Activated naive CD4-positive, alpha-beta T cell treated with anti-CD3 and anti-CD28 coated beads for 36 hours (primary cell): ENCODE results near the gene GSTM3. TPM values are rescaled to one million over a fixed set of nuclear protein-coding genes. Genes with fewer than 3 reads are reported as not detected.

Experiments
- CTCF ChIA-PET: fragments of 350-600 bp; sonication (Branson Sonifier 250); formaldehyde crosslinking; loops from one replicate; lab custom pipeline; 2021; ENCODE audit warnings: antibody characterized with exemption; lab: Charles Lee
- DNase-seq: peaks from one replicate; pipeline ENCODE4 v3.0.0-alpha.2; 2020
- H3K27ac Mint-ChIP-seq: one replicate; pipeline ENCODE4 v1.8.0; 2021; ENCODE audit warnings: mild to moderate bottlenecking, mixed read lengths
- H3K27me3 Mint-ChIP-seq: one replicate; pipeline ENCODE4 v1.8.0; 2021; ENCODE audit warnings: low read depth, mixed read lengths
- H3K36me3 Mint-ChIP-seq: one replicate; pipeline ENCODE4 v1.8.0; 2021; ENCODE audit warnings: low read depth, mixed read lengths
- H3K4me1 Mint-ChIP-seq: one replicate; pipeline ENCODE4 v1.8.0; 2021; ENCODE audit warnings: low read depth, mixed read lengths
- H3K4me3 Mint-ChIP-seq: one replicate; pipeline ENCODE4 v1.8.0; 2021; ENCODE audit warnings: mild to moderate bottlenecking, moderate library complexity, mixed read lengths
- H3K9me3 Mint-ChIP-seq: one replicate; pipeline ENCODE4 v1.8.0; 2021; ENCODE audit warnings: mixed read lengths
- intact Hi-C: fragments of 100-400 bp; cut with micrococcal nuclease; formaldehyde crosslinking; loops from one replicate; pipeline ENCODE4 v1.15.1; 2023
- total RNA-seq, 2 experiments: library from RNA; stranded (reverse); gene quantifications; one replicate each; pipeline ENCODE4 v1.2.3, GENCODE V29; 2021

Gene GSTM3
- total RNA-seq, 2 experiments from 2014 or later = 4.7 to 4.8 TPM

DNA sequence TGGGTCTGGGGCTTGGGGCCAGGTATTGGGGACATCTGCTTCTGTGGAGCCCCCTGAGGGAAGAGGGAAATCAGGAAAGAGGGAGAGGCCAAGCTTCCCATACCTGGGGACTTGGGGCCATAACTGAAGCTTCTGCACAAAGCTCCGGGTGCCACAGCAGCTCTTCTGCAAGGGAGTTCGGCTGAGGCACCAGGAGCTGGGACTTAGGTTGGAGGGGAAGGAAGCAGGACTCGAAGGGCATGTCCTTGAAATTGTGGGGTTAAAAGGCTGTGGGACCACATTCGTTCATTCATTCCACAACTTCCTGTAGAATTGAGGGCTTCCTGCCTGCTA, 24.6 kb upstream of the GSTM3 start:
- intact Hi-C loops = no loop called here
- no peak overlapping the region for H3K4me3 Mint-ChIP-seq
- DNase-seq = no peak
- no peaks in the 10 kb centered on the region for H3K9me3 Mint-ChIP-seq
- CTCF ChIA-PET = interaction anchor here (0.6 to 1.2 kb wide), 3 partner anchors 10 to 219 kb away, joined by 3 to 4 read pairs (median 3); partner anchors contain the start of gene AHCYL1
- no peaks in the 10 kb centered on the region for H3K27me3 Mint-ChIP-seq
- no peaks in the 10 kb centered on the region for H3K36me3 Mint-ChIP-seq
- H3K27ac Mint-ChIP-seq = no peak overlapping the region
- no peaks in the 10 kb centered on the region for H3K4me1 Mint-ChIP-seq

DNA sequence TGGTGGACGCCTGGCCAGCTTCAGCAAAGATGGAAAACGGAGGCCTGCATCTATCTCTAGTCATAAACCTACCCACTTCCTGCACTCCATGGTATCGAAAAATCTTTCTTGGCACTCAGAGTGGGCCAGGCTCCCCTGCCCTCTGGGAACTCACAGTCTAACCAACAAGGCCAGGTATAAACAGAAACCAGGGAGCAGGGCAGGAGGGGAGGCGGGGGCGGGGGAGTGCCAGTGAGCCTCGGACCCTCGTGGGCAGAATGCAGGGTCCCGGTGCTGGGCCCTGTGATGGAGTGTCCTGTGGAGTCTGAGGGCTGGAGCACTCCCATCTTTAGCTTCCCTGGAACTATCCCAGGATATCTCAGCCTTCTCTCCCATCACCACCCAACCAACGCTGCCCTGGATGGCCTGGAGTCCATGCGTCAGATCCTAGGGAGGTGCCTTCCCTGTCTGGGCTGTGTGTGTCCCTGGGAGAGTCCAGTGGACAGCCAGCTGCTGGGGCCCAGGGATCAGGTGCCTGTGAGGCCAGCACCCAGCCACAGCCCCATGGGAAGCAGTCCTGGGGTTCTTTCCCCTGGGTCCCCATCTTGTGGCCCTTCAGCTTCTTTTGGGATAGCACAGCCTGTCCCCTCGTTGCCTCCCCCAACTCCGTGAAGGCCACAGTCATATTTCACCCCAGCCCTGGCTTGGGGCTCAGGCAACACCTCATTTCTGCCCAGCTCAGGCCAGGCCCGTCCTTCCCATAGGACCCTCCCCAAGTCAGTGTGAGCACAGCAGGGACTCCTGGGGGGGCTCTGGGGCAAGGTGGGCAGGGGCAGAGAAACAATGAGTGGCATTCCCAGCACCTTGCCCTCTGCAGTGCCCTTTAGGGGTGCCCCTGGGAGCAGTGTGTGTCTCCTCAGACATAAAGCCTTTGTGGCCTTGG, 24.0 kb upstream of the GSTM3 start:
- Mint-ChIP-seq H3K27ac (no peak overlapping the region), H3K36me3 (no peaks in the 10 kb centered on the region), H3K27me3 (no peaks in the 10 kb centered on the region), H3K9me3 (no peaks in the 10 kb centered on the region), H3K4me3 (no peak overlapping the region), H3K4me1 (no peaks in the 10 kb centered on the region)
- peak; percentile 2 for DNase-seq
- intact Hi-C loops = no loop called here
- CTCF ChIA-PET = interaction anchor here (0.7 kb wide), 1 partner anchor 127 kb away, joined by 3 read pairs; no protein-coding TSS in a partner anchor

DNA sequence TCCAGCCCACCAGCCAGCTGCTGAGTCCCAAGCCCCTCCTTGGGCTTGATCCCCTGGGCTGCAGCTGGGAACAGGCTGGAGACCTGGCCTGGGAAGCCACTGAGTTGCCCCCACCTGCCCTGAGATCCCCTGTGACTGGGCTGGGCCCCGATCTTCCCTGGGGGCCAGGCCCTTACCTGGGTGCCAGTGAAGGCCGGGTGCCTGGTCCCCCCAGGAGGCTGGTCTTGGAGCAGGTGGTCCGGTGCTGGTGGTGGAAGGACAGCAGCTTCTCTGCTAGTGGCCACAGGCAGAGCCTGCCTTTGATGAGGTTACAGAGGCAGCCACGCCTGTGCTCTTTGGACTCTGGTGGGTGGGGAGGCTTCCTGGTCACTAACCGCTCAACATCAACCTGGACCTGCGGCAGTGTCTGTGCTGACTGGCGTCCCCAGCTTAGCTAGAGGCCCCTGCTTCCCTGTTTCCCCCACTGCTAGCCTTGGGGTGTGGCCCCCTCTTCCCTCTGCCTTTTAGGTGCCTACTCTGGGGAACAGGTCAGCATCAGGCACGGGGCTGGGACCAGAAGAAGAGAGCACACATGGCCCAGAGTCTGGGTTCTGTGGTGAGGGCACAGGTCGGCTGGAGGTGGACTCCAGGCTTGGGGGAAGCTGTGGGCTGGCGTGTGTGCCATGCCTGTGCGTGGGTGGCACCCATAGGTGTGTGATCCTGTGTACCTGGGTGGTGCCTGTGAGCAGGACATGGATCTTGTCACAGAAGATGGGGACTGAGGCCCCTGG, 23.0 kb upstream of the GSTM3 start, which contains the start of gene EPS8L3:
TSS of gene EPS8L3 (minus strand) at position 278 of the 770 bp plus-strand sequence. CDS start 2,174 bp downstream, outside the sequence.
- no peaks in the 10 kb centered on the region for H3K36me3 Mint-ChIP-seq
- H3K4me1 Mint-ChIP-seq = no peaks in the 10 kb centered on the region
- no peaks in the 10 kb centered on the region for H3K27me3 Mint-ChIP-seq
- H3K27ac Mint-ChIP-seq = no peak within 1 kb of the TSS
- CTCF ChIA-PET = no interaction called here
- DNase-seq = peak; percentile 1
- H3K4me3 Mint-ChIP-seq = no peak within 1 kb of the TSS
- intact Hi-C loops = no loop called here
- no peaks in the 10 kb centered on the region for H3K9me3 Mint-ChIP-seq

- intact Hi-C loops = no loop called here
- no peak overlapping the region for H3K27ac Mint-ChIP-seq
- no peaks in the 10 kb centered on the region for H3K9me3 Mint-ChIP-seq
- H3K36me3 Mint-ChIP-seq = no peaks in the 10 kb centered on the region
- CTCF ChIA-PET = interaction anchor here (1.1 kb wide), 1 partner anchor 12 kb away, joined by 4 read pairs; no protein-coding TSS in a partner anchor
- H3K4me3 Mint-ChIP-seq = no peak overlapping the region
- no peaks in the 10 kb centered on the region for H3K27me3 Mint-ChIP-seq
- DNase-seq = peak; percentile 1
- no peaks in the 10 kb centered on the region for H3K4me1 Mint-ChIP-seq
Observed at GRCh38 chr1:109762821-109763645, 22.2 kb upstream of the GSTM3 start.

GRCh38 chr1:109762039-109762585, 21.3 kb upstream of the GSTM3 start:
- no peaks in the 10 kb centered on the region for H3K9me3 Mint-ChIP-seq
- peak; percentile 2 for DNase-seq
- no peaks in the 10 kb centered on the region for H3K27me3 Mint-ChIP-seq
- intact Hi-C loops = no loop called here
- H3K4me1 Mint-ChIP-seq = no peaks in the 10 kb centered on the region
- CTCF ChIA-PET = interaction anchor here (1.1 kb wide), 1 partner anchor 13 kb away, joined by 4 read pairs; no protein-coding TSS in a partner anchor
- H3K4me3 Mint-ChIP-seq = no peak overlapping the region
- H3K27ac Mint-ChIP-seq = no peak overlapping the region
- no peaks in the 10 kb centered on the region for H3K36me3 Mint-ChIP-seq

- intact Hi-C loops = no loop called here
Observed at GRCh38 chr1:109761227-109762038, 20.6 kb upstream of the GSTM3 start.

GRCh38 chr1:109760581-109761226, 19.9 kb upstream of the GSTM3 start:
- Mint-ChIP-seq H3K9me3 (no peaks in the 10 kb centered on the region), H3K4me3 (no peak overlapping the region), H3K4me1 (no peaks in the 10 kb centered on the region), H3K36me3 (no peaks in the 10 kb centered on the region), H3K27me3 (no peaks in the 10 kb centered on the region), H3K27ac (no peak overlapping the region)
- intact Hi-C loops = no loop called here
- DNase-seq = no peak
- CTCF ChIA-PET = interaction anchor here (0.5 kb wide), 1 partner anchor 245 kb away, joined by 5 read pairs; no protein-coding TSS in a partner anchor

More at GRCh38 chr1:109761227-109762038, 20.6 kb upstream of the GSTM3 start:
- H3K27ac Mint-ChIP-seq = no peak overlapping the region
- no peaks in the 10 kb centered on the region for H3K27me3 Mint-ChIP-seq
- DNase-seq = peak; percentile 1
- H3K4me1 Mint-ChIP-seq = no peaks in the 10 kb centered on the region
- no peaks in the 10 kb centered on the region for H3K9me3 Mint-ChIP-seq
- CTCF ChIA-PET = interaction anchor here (1.1 kb wide), 1 partner anchor 14 kb away, joined by 4 read pairs; no protein-coding TSS in a partner anchor
- no peak overlapping the region for H3K4me3 Mint-ChIP-seq
- H3K36me3 Mint-ChIP-seq = no peaks in the 10 kb centered on the region

DNA sequence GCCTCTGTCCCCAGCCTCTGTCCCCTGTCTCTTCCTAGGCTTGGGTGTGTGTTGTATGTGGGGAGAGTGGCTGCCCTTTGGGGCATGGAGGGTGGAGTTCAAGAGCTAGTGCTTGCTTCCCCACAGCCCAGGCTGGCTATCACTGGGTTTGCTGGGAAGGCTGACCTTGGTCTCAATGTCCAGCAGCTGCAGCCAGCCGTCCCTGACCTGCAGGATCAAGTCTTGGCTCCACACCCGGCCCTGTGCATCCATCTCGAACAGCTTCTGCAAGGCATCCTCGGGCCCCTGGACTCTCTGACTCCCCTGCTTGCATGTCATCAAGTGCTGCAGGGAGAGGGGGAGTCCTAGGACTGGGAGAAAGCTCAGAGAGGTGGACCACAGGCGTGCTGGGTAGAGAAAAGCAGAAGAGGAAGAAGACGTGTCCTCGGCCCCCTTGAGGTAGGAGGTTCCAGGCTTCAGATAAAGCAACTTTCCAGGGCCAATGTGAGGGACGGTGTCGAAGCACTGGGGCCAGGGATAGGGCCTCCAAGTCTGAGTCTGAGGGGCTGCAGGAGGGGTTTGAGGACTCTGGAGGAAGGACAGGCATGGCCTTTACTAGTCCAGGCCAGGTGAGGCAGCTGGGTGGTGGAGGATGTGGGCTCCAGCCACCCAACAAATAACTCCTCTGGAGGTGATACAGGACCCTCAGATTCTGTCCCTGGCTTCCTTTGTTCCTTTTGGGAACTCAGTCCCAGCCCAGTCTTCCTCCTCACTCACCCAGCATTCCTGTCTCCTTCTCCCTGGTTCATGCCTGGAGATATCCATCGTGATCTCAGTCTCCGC, 18.9 kb upstream of the GSTM3 start:
- no peak for DNase-seq
- H3K27ac Mint-ChIP-seq = no peak overlapping the region

GRCh38 chr1:109757936-109758786, 17.3 kb upstream of the GSTM3 start:
- CTCF ChIA-PET = no interaction called here
- Mint-ChIP-seq H3K4me3 (no peak overlapping the region), H3K36me3 (no peaks in the 10 kb centered on the region), H3K4me1 (no peaks in the 10 kb centered on the region), H3K9me3 (no peaks in the 10 kb centered on the region), H3K27ac (no peak overlapping the region), H3K27me3 (no peaks in the 10 kb centered on the region)
- no peak for DNase-seq
- intact Hi-C loops = no loop called here

More for the DNA sequence above, 18.9 kb upstream of the GSTM3 start:
- Mint-ChIP-seq H3K27me3 (no peaks in the 10 kb centered on the region), H3K9me3 (no peaks in the 10 kb centered on the region), H3K36me3 (no peaks in the 10 kb centered on the region), H3K4me1 (no peaks in the 10 kb centered on the region), H3K4me3 (no peak overlapping the region)
- CTCF ChIA-PET = interaction anchor here (0.5 to 1.4 kb wide), 3 partner anchors 17 to 244 kb away, joined by 4 to 5 read pairs (median 4); partner anchors contain the start of gene AHCYL1
- intact Hi-C loops = no loop called here
